ENCODE measurements around the gene PDE11A.
A peak's percentile ranks its signal among the peaks of the same experiment; 100 is the strongest.
"Not testable (repeated sequence)": the region's sequence is repeated elsewhere in the genome, so short reads cannot be mapped to it uniquely, and the experiment has no call there.

PDE11A gene

DNA sequence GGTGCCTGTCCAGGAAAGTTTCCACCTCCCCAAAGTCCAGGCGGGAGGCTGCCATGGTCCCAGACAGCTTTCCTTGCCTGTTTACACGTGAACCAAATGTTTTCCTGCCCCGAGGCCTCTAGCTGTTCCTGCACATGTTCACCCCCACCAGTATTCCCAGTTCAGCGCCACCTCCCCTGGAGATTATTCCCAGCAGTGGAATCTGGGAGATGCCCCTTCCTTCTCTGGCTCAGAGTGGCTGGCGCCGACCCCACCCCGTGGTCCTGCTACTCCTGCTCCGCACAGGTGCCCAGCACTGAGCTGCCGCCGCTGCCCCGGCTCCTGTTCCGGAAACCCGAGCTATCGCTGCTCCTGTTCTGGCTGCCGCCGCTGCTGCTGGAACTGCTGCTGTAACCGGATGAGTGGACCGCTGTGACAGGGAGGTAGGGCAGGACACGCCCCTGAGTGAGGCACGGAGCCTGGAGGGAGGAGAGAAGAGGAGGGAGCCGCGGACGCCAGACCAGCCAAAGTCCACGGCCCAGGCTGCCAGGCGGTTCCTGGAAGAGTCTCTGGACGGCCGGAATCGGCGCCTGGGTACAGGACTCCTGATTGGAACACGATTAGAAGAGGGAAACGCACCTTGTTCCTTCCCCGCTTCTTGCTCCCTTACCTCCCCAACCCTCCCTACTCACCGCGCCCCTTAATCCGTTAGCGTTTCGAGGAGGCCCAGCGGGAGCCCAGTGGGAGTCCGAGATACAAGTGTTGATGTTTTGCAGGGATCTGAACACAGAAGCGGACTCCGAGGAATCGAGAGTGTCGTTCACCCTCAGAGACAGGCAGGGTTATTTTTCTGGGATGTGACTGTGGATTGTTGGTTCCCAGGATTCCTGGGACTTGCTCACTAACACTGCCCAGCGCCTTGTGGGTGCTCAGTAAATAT, at the start of gene PDE11A:
TSS of gene PDE11A (minus strand) at position 395 of the 919 bp plus-strand sequence. CDS start at position 55, 340 bp downstream.
- no peak for DNase-seq

DNA sequence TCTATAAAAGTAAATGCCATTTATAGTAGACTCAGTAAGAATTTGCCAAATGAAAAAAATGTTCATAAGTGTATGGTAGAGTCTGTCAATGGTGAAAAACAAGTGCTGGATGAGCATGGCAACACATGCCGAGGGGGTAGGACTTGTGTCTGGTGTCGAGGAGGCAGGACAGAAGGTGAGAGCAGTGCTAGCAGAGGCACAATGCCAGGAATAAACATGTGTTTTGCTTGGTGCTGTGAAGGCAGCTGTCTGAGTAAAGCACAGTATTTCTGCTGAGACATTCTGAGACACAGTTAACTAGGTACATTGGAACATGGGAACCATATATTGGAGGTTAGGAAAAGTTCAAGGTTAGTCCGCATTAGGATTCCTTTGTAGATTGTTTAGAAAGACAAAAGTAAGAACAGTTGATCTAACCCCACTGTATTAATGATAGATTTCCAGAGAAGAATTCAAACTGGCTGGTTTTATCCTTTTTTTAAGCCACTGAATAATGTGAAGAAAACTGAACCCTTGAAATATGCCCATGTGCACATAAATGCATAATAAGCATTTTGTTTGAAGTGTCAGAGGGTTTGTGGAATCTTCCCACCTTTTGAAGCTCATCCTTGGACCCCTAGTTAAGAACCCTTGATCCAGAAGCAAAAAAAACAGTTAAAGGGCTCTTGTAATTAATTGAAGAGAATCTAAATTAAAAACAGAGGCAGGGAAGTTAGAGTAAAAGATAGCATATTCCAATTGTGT, 46.8 kb upstream of the PDE11A start:
- DNase-seq = no peak

DNA sequence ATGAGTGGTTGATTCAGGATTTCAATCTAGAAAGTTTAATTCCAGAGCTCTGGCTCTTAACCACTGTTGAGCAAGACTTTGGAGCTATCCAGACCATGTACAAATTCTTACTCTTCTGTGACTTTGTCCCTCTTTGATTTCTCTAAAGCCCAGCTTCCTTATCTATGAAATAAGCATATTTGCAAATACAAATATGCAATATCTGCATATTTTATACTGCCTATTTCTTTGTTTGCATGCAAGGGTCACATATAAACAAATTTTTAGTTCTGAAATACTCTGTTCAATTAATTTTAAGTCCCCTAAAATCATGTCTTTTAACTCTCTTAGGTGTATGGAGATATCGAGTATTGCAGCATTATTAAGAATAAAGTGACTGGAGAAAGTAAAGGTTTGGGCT, 45.1 kb upstream of the PDE11A start:
- DNase-seq = no peak

DNA sequence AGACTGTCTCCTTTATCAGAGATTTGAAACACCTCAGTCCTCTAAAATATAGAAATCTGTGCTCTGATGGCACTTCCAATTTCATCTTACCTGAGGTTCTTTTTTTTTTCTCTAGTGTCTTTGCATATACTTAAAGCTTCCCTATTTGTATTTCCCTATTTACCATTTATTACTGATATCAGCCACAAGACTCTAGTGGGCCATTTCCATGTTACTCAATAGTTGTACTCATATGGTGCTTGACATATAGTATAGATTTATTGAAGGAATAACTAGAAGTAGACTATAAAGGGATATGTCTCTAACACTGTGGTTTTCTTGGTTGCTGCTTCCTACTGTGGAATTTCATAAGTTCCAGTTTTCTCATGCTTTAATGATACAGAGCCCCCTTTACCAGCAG, 42.7 kb upstream of the PDE11A start:
- no peak for DNase-seq

DNA sequence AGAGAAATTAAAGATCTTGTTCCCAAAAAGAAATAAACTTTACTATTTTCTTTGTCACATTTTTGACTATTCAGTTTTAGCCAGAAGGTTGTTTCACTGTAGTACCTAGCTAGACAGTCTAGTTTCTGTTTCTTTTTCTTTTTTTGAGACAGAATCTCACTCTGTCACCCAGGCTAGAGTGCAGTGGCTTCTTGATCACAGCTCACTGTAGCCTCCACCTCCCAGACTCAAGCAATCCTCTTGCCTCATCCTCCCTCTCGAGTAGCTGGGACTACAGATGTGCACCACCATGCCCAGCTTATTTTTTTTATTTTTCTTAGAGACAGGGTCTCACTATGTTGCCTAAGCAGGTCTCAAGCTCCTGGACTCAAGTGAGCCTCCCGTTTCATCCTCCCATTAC, 41.9 kb upstream of the PDE11A start:
- DNase-seq = no peak

DNA sequence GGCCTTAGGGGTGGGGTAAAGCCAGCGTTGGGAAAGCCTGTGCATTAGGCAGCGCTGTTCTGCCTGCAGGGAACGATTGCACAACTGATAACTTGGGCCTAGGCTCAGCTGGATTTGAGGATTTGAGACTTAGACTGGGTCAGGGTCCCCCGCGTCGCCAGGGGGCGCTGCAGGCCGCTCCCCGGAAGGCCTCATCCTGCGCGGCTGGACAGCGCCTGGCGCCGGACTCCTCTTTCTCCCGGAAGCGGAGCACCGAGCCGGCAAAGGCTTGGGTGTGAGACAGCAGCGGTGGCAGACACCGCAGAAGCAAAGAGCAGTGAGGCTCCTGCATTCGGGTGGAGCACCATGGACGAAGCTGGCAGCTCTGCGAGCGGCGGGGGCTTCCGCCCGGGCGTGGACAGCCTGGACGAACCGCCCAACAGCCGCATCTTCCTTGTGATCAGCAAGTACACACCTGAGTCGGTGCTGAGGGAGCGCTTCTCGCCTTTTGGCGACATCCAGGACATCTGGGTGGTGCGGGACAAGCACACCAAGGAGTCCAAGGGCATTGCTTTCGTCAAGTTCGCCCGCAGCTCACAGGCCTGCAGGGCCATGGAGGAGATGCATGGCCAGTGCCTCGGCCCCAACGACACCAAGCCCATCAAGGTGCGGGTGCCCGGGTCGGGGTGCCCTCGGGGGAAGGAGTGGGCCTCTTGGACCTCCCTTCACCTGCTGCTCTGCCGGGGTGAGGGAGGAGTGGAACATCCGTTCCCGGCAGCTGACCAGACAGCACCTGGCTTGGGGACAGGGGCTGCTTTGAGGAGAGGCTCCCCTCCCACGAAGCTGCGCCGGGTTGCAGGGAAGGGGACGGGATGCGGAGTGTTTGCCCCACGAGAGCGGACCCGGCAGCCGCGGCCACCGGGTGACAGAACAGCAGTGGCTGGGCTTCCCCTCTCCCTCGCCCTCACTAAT, 39.9 kb upstream of the PDE11A start, which contains the start of gene RBM45:
TSS of gene RBM45 (plus strand) at position 236 of the 951 bp plus-strand sequence. CDS start at position 346, 110 bp downstream.
- DNase-seq = peak; percentile 80

DNA sequence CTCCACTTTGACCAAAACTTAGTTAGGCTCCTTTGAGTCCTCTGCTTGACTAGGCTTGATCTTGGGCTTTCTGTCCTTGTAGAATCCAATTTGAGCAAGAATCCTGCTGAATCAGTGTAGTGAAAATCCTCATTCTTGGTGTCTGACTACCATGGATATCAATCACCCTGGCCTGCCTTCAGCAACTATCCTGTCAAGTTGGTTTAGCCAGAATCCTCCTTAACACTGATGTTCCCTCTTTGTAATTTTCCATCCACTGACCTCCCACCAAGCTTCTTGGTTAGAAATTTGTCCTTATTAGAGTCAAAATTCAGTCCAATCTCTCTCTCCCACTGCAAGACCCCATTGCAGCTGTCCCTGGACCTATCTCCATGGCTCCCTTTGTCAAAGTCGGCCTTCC, 39.2 kb upstream of the PDE11A start:
- no peak for DNase-seq

DNA sequence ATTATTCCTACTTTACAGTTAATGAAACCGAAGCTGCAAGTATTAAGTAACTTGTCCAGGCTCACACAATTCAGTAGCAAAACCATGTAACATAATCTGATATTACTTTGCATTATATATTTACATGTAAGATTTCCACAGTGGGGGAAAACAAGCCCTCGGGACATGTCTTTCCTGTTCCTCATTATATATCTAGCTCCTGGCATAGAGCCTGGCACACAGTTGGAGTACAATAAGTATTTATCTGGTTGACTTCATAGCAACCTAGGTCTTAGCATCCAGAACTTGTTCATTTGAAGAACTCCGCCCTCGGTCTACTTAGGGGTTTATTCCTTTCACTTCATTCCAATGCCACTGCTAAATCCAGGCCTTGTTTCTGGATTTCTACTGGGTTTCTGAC, 38.1 kb upstream of the PDE11A start:
- DNase-seq = no peak

DNA sequence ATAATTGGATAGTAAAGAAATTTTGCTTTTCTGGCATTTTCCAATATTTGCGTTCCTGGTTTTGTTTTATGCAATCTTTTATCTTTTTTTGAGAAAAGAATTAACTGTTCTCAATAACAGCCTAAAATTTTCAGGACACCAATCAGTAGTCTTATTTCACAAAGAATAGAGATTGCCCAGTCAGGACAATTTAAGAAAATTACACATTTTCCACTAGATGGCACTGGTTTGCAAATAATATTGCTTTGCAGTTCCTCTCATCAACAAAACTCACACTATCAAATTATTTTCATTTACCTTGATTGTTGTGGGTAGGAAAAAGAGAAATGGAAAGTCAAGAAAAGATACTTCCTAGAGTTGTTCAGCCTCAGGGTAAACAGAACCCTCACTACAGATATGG, 37.2 kb upstream of the PDE11A start:
- no peak for DNase-seq

DNA sequence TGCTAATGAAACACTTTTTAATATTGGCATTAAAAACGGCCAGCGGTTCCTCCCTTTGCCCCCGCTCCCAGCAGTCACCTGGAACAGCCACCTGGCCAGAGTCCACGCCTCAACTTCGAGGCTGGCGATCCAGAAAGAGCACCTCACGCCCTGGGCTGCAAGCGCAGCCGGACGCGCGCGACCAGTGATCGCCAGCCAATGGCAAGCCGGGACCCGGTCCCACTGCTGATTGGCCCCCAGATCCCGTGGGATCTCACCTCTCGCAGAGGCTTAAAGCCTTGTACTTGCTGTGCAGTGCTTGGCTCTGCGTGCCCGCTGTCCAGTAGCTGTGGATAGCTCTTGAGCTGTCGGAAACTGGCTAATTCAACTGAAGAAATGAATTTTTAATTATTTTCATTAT, 35.6 kb upstream of the PDE11A start:
- DNase-seq = no peak

DNA sequence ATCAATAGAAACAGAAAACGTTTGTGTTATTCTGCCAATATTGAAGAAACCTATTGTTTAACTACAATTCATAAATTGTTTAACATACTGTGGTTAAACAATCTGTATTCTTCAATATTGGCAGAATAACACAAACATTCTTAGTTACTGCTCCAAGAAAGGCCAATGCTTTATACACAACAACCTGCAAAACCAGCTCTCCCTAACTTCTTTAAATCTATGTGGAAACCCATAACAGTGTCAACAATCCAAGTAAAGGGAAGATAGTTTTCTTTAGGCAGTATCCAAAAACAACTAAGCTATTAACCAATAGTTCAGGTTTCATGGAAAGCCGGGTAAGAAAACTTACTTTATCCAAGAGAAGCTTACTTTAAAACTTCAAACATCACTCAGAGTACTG, 33.5 kb upstream of the PDE11A start:
- DNase-seq = no peak

DNA sequence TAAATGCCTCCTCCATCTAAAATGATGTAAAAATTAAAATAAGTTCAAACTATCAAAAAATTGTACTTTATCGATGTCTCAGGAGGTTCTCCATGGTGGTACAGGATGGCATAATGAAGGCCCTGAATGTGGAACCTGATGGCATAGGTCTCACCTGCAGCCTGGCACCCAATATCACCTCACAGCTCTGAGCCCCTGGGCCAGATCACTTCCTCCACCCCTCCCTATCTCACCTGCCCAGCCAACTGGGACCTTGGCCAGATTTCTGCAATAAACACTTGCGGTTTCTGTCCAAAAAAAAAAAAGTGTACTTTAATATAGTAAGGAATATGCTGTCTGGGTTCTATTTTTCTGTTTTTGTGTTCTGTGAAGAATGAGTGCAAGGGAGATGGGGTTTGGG, 33.0 kb upstream of the PDE11A start:
- no peak for DNase-seq

DNA sequence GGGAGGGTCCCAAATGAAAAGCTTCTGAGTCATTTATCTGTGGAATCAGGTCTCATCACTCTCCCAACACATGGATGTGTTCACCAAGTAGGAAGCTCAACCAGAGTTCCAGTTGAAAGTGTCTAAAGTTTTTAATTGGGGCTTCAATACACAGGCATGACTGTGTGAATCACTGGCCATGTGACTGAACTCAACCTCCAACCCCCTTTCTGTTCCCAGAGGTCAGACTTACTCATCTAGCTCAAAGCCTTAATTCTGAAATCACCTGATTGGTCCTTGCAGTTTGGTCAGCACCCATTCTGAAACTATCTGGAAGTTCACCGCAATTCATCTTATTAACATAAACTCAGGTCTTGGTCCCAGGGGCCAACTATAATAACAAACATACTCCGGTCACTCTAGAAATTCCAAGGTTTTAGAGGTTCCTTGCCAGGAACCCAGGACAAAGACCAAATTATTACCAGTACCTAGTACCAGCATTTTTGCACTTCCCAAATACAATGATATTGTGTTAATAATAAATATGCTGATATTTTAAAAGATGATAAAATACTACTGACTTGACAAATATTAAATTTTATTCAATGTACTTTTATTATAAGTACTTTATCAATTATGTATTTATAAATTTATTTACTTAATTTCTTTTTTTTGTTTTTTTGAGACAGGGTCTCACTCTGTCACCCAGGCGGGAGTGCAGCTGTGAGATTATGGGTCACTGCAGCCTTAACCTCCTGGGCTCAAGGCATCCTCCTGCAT, 28.9 kb upstream of the PDE11A start:
- DNase-seq = no peak

DNA sequence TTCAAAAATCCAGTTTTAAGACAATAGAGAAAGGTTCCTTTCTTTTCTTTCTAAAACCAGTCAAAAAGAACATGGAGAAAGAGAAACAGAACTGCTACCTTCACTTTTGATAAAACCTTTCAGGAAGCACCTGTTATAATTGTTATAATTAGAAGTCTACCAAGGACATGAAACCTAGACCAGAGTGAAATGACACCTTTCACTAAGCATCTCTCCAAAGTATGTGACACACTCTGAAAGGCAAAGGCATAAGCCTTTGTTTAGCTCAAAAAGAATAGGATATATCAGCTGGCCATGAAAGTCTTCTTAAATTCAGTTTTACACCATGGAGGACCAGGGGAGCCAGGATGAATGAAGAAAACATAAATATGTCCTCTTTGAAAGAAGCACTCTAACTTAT, 20.9 kb upstream of the PDE11A start:
- no peak for DNase-seq

DNA sequence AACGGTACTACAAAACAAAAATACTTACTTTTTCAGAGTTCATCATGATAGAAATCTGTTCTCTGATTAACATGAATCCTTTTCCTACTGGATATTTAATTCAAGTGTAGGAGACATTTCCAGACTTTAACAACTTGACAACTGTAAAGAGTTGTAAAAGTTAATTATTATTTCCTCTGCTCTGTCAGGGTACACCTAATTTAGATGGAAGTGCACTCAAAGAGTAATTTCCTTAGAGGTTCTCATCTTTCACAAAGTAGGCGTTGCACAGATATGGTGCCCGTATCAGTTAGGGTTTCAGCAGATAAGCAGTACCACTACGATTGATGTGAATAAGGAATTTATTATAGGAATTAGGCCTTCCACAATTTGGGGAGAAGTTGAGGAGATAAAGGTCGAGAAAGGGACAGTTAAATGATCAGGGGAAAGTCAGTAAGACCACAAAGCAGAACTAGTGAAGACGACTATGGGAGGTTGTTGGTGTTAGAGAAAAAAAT, 16.2 kb upstream of the PDE11A start:
- no peak for DNase-seq

DNA sequence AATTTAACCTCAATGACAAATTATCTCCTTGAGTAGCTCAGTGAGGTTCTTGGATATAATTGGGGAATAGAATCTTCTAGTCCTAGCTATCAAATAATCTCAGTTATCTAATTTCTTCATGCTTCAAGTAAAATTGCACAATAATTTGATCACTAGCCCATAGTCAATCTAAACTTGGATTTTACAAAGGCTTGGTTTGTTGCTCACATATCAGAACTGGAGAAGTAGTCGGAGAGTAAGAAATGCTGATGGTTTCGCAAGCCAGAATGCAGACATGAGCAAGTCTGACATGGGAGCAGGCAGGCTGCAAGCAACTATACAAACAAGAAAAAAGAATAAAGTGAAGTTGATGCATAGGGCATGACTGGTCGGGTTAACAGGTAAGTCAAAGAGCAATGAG, 11.7 kb upstream of the PDE11A start:
- no peak for DNase-seq

DNA sequence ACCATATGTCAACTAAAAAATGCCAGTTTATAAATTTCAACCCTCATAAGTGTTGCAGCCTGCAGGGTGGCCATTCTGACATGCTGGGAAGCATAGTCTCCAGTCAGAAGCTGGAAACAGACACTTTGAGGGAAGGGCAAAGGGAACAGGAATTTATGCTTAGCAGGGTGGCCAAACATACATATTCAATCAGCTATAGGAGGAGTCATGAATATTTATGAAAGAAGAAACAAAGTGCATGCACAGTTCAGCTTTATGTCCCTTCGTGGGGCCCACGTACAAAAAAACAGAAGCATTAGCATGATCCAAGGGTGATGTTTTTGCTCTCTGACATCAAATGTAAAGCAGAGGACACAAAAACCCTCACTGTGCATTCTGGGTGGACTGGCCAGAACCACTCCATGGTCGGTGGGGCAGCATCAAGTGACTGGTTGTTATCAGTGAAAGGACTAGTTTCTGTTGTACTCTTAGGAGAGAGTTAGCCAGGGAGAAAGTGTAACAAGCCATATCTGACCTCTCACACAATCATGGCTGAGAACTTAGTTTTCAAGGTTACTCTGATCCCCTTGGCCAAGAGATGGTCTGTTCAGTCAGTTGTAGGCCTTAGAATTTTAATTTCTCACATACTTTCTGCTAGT, 9.9 kb upstream of the PDE11A start:
- no peak for DNase-seq

DNA sequence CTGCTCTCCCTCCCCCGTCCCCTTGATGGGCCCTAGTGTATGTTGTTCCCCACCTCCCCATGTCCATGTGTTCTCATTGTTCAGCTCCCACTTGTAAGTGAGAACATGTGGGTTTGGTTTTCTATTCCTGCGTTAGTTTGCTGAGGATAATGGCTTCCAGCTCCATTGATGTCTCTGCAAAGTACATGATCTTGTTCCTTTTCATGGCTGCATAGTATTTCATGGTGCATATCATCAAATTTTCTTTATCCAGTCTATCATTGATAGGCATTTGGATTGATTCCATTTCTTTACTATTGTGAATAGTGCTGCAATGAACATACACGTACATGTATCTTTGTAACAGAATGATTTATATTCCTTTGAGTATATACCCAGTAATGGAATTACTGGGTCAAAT, 6.7 kb upstream of the PDE11A start:
- not testable (repeated sequence) for DNase-seq

DNA sequence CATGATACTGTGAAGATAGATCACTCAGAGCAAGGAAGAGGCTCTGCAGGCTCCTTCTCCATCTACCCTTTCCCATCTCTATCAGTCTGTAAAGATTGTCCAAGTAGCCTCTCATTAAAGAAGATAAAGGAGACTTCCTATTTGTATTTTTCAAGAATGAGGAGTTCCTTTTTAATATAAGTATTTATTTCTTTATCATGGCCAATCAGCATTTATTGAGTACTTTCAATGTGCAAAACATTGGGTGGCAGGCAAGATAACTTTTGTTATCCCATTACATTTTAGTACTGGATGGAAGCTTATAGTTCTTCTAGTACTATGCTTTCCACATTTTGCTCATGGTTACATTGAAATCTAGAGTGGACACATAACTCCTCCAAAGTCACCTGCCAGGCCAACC, 3.6 kb upstream of the PDE11A start:
- DNase-seq = no peak

DNA sequence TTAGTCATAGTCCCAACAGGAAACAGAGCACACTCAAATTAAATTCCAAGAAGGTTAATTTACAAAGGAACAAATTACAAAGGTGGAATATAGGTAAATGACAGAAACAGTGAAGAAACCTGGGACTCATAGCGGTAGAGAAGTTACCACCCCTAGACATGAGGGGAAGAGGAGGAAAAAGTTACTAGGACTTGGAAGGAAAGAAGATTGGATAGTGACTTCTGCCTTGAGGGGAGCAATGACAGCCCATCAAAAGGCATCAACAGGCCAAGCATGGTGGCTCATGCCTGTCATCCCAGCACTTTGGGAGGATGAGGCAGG, 2.4 kb upstream of the PDE11A start:
- DNase-seq = no peak
